Lower leg skin (tissue), 3 donors: ENCODE measurements around the gene ENPP3.

Experiments used
- POLR2A ChIP-seq, 2 donors: fragments of 450-650 bp; IDR thresholded peaks; one replicate each; pipeline ENCODE4 v1.6.1; 2016 to 2017; ENCODE audit warnings: antibody characterized with exemption in 2 of 2, mild to moderate bottlenecking in 1 of 2, moderate library complexity in 1 of 2
- TF ChIP-seq, protein P1 (sequence below), 3 donors: fragments of 450-650 bp; IDR thresholded peaks; one replicate each; pipeline ENCODE4 v1.5.1; 2016; ENCODE audit warnings: antibody characterized with exemption in 3 of 3, mild to moderate bottlenecking in 3 of 3, moderate library complexity in 2 of 3

DNA sequence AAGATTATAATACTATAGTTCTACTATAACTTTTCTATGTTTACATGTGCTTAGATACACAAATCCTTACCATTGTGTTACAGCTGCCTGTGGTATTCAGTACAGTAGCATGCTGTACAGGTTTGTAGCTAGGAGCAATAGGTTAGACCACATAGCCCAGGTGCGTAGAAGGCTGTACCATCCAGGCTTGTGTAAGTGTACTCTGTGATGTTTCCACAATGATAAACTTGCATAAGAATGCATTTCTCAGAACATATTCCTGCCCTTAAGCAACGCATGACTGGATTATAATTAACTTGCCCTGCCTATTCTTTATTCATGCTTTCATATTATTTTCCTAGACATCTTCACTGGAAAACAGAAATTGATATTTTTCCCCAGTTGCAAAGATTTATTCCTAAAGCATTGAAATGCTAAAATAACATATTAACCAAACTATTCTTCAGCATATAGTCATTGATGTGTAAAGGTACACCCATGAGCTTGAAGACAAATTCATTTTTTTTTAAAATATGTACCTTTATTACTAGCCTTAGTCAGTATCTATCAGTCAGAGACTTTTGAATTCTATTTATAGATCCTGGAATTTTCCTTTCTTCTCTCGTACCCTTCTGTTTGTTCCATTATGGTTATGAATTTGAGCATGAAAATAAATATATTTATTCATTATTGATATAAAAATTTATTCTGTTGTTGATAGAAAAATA, 80.9 kb downstream of the ENPP3 start:
- TF ChIP-seq, protein P1, sequence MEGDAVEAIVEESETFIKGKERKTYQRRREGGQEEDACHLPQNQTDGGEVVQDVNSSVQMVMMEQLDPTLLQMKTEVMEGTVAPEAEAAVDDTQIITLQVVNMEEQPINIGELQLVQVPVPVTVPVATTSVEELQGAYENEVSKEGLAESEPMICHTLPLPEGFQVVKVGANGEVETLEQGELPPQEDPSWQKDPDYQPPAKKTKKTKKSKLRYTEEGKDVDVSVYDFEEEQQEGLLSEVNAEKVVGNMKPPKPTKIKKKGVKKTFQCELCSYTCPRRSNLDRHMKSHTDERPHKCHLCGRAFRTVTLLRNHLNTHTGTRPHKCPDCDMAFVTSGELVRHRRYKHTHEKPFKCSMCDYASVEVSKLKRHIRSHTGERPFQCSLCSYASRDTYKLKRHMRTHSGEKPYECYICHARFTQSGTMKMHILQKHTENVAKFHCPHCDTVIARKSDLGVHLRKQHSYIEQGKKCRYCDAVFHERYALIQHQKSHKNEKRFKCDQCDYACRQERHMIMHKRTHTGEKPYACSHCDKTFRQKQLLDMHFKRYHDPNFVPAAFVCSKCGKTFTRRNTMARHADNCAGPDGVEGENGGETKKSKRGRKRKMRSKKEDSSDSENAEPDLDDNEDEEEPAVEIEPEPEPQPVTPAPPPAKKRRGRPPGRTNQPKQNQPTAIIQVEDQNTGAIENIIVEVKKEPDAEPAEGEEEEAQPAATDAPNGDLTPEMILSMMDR (IDR thresholded peaks at IDR 0.05), result no peak
- TF ChIP-seq POLR2A (IDR thresholded peaks at IDR 0.05), result no peak
